PC-9 (cell line): ENCODE measurements around the gene YTHDF2. TPM values are rescaled to one million over a fixed set of nuclear protein-coding genes. Genes with fewer than 3 reads are reported as not detected.

Experiments used
- BruUV-seq: library from RNA; stranded (reverse); fragments of 400-500 nt; replicated peaks from 2 replicates; lab custom pipeline; 2021; lab: Mats Ljungman, UMichigan
- CTCF ChIA-PET: fragments of 300-600 bp; sonication (Branson Sonifier 250); formaldehyde crosslinking; loops from one replicate; lab custom pipeline; 2022; ENCODE audit warnings: antibody characterized with exemption; lab: Charles Lee
- POLR2A ChIA-PET: fragments of 300-600 bp; sonication (Branson Sonifier 250); formaldehyde crosslinking; loops from one replicate; lab custom pipeline; 2022; ENCODE audit warnings: antibody characterized with exemption; ENCODE audit not compliant: unreplicated experiment; lab: Charles Lee
- DNase-seq, 2 experiments: peaks; one replicate each; pipeline versions ENCODE4 v3.0.0 to v3.0.0-alpha.2; 2015 to 2022; ENCODE audit warnings: mixed read lengths in 1 of 2
- H2AFZ ChIP-seq: fragments of 200-600 bp; sonication (generic); 2 replicates; pipeline ENCODE4 v1.8.1; 2017; ENCODE audit warnings: antibody characterized with exemption
- H3F3A ChIP-seq: fragments of 200-600 bp; sonication (generic); 2 replicates; pipeline ENCODE4 v1.8.1; 2017; ENCODE audit warnings: antibody characterized with exemption, mild to moderate bottlenecking, low read depth; ENCODE audit not compliant: insufficient read depth
- H3K27ac ChIP-seq: fragments of 200-600 bp; sonication (generic); 2 replicates; pipeline ENCODE4 v1.6.1; 2016; ENCODE audit warnings: mixed run types
- H3K27me3 ChIP-seq: fragments of 200-600 bp; sonication (generic); 2 replicates; pipeline ENCODE4 v1.6.1; 2016; ENCODE audit warnings: low read depth, mixed run types; ENCODE audit not compliant: insufficient read depth
- H3K36me3 ChIP-seq: fragments of 200-600 bp; sonication (generic); 2 replicates; pipeline ENCODE4 v1.6.1; 2016; ENCODE audit warnings: low read depth, mixed run types
- H3K4me1 ChIP-seq: fragments of 200-600 bp; sonication (generic); replicated peaks from 2 replicates; pipeline ENCODE4 v1.6.1; 2016; ENCODE audit warnings: mixed run types; ENCODE audit not compliant: insufficient read depth
- H3K4me2 ChIP-seq: fragments of 200-600 bp; sonication (generic); 2 replicates; pipeline ENCODE4 v1.6.1; 2017; ENCODE audit warnings: mixed run types
- H3K4me3 ChIP-seq: fragments of 200-600 bp; sonication (generic); 2 replicates; pipeline ENCODE4 v1.6.1; 2016; ENCODE audit warnings: mixed run types
- H3K79me2 ChIP-seq: fragments of 200-600 bp; sonication (generic); 2 replicates; pipeline ENCODE4 v1.6.1; 2017; ENCODE audit warnings: low read depth, mixed run types
- H3K9me2 ChIP-seq: fragments of 200-600 bp; sonication (generic); 2 replicates; pipeline ENCODE4 v1.8.1; 2017; ENCODE audit warnings: mild to moderate bottlenecking; ENCODE audit not compliant: insufficient read depth
- H3K9me3 ChIP-seq: fragments of 200-600 bp; sonication (generic); 2 replicates; pipeline ENCODE4 v1.8.1; 2016; ENCODE audit warnings: low read depth; ENCODE audit not compliant: insufficient read depth
- H4K20me1 ChIP-seq: fragments of 200-600 bp; sonication (generic); 2 replicates; pipeline ENCODE4 v1.8.1; 2017; ENCODE audit not compliant: insufficient read depth
- EZH2 ChIP-seq: fragments of 200-600 bp; sonication (generic); IDR thresholded peaks from 2 replicates; pipeline ENCODE4 v1.8.0; 2017; ENCODE audit warnings: antibody characterized with exemption, low read depth
- intact Hi-C: fragments of 100-400 bp; cut with micrococcal nuclease; formaldehyde crosslinking; loops from one replicate; pipeline ENCODE4 v1.10.0; 2022; ENCODE audit not compliant: unreplicated experiment
- total RNA-seq: library from RNA; stranded (reverse); gene quantifications from 2 replicates; pipeline ENCODE4 v1.2.3, GENCODE V29; 2021
- TF ChIP-seq, protein P1 (sequence below): fragments of 200-600 bp; sonication (generic); conservative IDR thresholded peaks from 2 replicates; pipeline ENCODE4 v1.6.1; 2017; ENCODE audit warnings: mixed run types, antibody characterized with exemption, mild to moderate bottlenecking, moderate library complexity

YTHDF2 gene
- total RNA-seq, 1 experiment from 2014 or later, result 63.4 TPM

DNA sequence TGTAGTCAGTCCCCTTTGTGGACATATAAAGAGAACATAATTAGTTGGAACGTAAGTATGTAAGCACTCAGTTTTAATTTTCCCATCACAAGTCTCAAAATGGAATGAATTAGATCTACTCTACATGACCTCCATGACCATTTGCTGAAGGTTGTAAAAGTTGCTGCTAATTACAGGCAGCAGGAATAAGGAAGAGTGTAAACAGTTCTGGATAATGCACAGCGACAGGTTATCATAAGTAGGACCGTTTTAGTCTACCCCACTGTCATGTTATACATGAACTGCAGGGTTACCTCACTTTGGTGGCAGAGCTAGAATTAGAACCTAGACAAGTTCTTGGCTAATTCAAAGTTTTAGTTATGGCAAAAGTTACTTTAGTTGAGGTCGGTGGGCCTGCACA is 21.7 kb downstream of the YTHDF2 start:
- no peak for TF ChIP-seq EZH2
- TF ChIP-seq, protein P1, sequence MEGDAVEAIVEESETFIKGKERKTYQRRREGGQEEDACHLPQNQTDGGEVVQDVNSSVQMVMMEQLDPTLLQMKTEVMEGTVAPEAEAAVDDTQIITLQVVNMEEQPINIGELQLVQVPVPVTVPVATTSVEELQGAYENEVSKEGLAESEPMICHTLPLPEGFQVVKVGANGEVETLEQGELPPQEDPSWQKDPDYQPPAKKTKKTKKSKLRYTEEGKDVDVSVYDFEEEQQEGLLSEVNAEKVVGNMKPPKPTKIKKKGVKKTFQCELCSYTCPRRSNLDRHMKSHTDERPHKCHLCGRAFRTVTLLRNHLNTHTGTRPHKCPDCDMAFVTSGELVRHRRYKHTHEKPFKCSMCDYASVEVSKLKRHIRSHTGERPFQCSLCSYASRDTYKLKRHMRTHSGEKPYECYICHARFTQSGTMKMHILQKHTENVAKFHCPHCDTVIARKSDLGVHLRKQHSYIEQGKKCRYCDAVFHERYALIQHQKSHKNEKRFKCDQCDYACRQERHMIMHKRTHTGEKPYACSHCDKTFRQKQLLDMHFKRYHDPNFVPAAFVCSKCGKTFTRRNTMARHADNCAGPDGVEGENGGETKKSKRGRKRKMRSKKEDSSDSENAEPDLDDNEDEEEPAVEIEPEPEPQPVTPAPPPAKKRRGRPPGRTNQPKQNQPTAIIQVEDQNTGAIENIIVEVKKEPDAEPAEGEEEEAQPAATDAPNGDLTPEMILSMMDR, result no peak
- DNase-seq, result no peak
- ChIA-PET CTCF (no interaction called here), POLR2A (interaction anchor here (0.6 kb wide), 1 partner anchor 182 kb away, joined by 3 read pairs; no protein-coding TSS in a partner anchor)
- H3K4me3 ChIP-seq, result no peak overlapping the region
- no peak overlapping the region for H2AFZ ChIP-seq
- peaks cover 81% of the 10 kb centered on the region for H4K20me1 ChIP-seq
- no peaks in the 10 kb centered on the region for H3K9me2 ChIP-seq
- no peaks in the 10 kb centered on the region; the same call in 1 of the 2 replicates for H3F3A ChIP-seq
- intact Hi-C loops, result no loop called here
- no TSS peak for BruUV-seq
- no peak overlapping the region for H3K27ac ChIP-seq
- H3K4me2 ChIP-seq, result no peak overlapping the region
- no peaks in the 10 kb centered on the region for H3K27me3 ChIP-seq
- H3K9me3 ChIP-seq, result no peaks in the 10 kb centered on the region
- H3K36me3 ChIP-seq, result no peaks in the 10 kb centered on the region
- H3K4me1 ChIP-seq, result no peaks in the 10 kb centered on the region
- H3K79me2 ChIP-seq, result peaks cover 80% of the 10 kb centered on the region

DNA sequence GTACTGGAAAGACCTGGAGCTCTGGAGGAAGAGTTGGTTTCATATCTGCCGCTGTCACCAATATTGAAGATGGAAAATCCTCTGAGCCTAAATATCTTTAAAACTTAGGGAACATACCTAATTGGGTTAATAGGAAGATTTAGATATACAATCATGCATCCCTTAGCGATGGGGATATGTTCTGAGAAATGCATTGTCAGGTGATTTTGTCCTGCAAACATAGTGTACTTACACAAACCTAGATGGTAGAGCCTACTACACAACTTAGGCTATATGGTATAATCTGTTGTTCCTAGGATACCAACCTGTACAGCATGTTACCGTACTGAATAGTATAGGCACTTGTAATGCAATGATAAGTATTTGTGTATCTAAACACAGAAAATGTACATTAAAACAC is 22.5 kb downstream of the YTHDF2 start:
- H3K36me3 ChIP-seq, result no peaks in the 10 kb centered on the region
- TF ChIP-seq EZH2, result no peak
- TF ChIP-seq, protein P1, result no peak
- H3K4me2 ChIP-seq, result no peak overlapping the region
- POLR2A ChIA-PET, result interaction anchor here (0.9 kb wide), 1 partner anchor 16 kb away, joined by 6 read pairs; no protein-coding TSS in a partner anchor
- H3F3A ChIP-seq, result no peaks in the 10 kb centered on the region; the same call in 1 of the 2 replicates
- H4K20me1 ChIP-seq, result peaks cover 73% of the 10 kb centered on the region
- no peak overlapping the region for H2AFZ ChIP-seq
- DNase-seq, result no peak
- no peaks in the 10 kb centered on the region for H3K4me1 ChIP-seq
- CTCF ChIA-PET, result no interaction called here
- no peak overlapping the region for H3K27ac ChIP-seq
- intact Hi-C loops, result no loop called here
- H3K9me3 ChIP-seq, result no peaks in the 10 kb centered on the region
- no peaks in the 10 kb centered on the region for H3K27me3 ChIP-seq
- peaks cover 72% of the 10 kb centered on the region for H3K79me2 ChIP-seq
- no peaks in the 10 kb centered on the region for H3K9me2 ChIP-seq
- no TSS peak for BruUV-seq
- no peak overlapping the region for H3K4me3 ChIP-seq

DNA sequence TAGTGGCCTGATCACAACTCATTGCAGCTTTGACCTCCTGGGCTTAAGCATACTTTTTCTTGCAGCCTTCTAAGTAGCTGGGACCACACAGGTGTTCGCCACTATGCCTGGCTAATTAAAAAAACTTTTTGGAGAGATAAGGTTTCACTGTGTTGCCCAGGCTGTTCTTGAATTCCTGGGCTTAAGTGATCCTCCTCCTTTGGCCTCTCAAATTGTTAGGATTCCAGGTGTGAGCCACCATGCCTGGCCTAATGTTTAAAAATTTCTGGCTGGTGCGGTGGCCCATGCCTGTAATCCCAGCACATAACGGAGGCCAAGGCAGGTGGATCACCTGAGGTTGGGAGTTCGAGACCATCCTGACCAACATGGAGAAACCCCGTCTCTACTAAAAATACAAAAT is 24.4 kb downstream of the YTHDF2 start:
- H3F3A ChIP-seq, result no peaks in the 10 kb centered on the region; the same call in 1 of the 2 replicates
- H2AFZ ChIP-seq, result no peak overlapping the region
- H3K4me1 ChIP-seq, result no peaks in the 10 kb centered on the region
- H3K36me3 ChIP-seq, result no peaks in the 10 kb centered on the region
- no peaks in the 10 kb centered on the region for H3K9me2 ChIP-seq
- no peaks in the 10 kb centered on the region for H3K27me3 ChIP-seq
- intact Hi-C loops, result no loop called here
- BruUV-seq, result no TSS peak
- H4K20me1 ChIP-seq, result peaks cover 65% of the 10 kb centered on the region
- no peak for DNase-seq
- H3K4me3 ChIP-seq, result no peak overlapping the region
- peaks cover 72% of the 10 kb centered on the region for H3K79me2 ChIP-seq
- no peaks in the 10 kb centered on the region for H3K9me3 ChIP-seq
- TF ChIP-seq, protein P1, result no peak
- no peak for TF ChIP-seq EZH2
- ChIA-PET POLR2A (no interaction called here), CTCF (no interaction called here)
- H3K27ac ChIP-seq, result no peak overlapping the region
- no peak overlapping the region for H3K4me2 ChIP-seq
